PC-9 (cell line): ENCODE results near the gene COL15A1. TPM values are rescaled to one million over a fixed set of nuclear protein-coding genes. Genes with fewer than 3 reads are reported as not detected.

Experiments
- BruUV-seq: library from RNA; stranded (reverse); fragments of 400-500 nt; replicated peaks from 2 replicates; lab custom pipeline; 2021; lab: Mats Ljungman, UMichigan
- CTCF ChIA-PET: fragments of 300-600 bp; sonication (Branson Sonifier 250); formaldehyde crosslinking; loops from one replicate; lab custom pipeline; 2022; ENCODE audit warnings: antibody characterized with exemption; lab: Charles Lee
- POLR2A ChIA-PET: fragments of 300-600 bp; sonication (Branson Sonifier 250); formaldehyde crosslinking; loops from one replicate; lab custom pipeline; 2022; ENCODE audit warnings: antibody characterized with exemption; ENCODE audit not compliant: unreplicated experiment; lab: Charles Lee
- DNase-seq, 2 experiments: peaks; one replicate each; pipeline versions ENCODE4 v3.0.0 to v3.0.0-alpha.2; 2015 to 2022; ENCODE audit warnings: mixed read lengths in 1 of 2
- H2AFZ ChIP-seq: fragments of 200-600 bp; sonication (generic); 2 replicates; pipeline ENCODE4 v1.8.1; 2017; ENCODE audit warnings: antibody characterized with exemption
- H3F3A ChIP-seq: fragments of 200-600 bp; sonication (generic); 2 replicates; pipeline ENCODE4 v1.8.1; 2017; ENCODE audit warnings: antibody characterized with exemption, mild to moderate bottlenecking, low read depth; ENCODE audit not compliant: insufficient read depth
- H3K27ac ChIP-seq: fragments of 200-600 bp; sonication (generic); 2 replicates; pipeline ENCODE4 v1.6.1; 2016; ENCODE audit warnings: mixed run types
- H3K27me3 ChIP-seq: fragments of 200-600 bp; sonication (generic); 2 replicates; pipeline ENCODE4 v1.6.1; 2016; ENCODE audit warnings: low read depth, mixed run types; ENCODE audit not compliant: insufficient read depth
- H3K36me3 ChIP-seq: fragments of 200-600 bp; sonication (generic); 2 replicates; pipeline ENCODE4 v1.6.1; 2016; ENCODE audit warnings: low read depth, mixed run types
- H3K4me1 ChIP-seq: fragments of 200-600 bp; sonication (generic); replicated peaks from 2 replicates; pipeline ENCODE4 v1.6.1; 2016; ENCODE audit warnings: mixed run types; ENCODE audit not compliant: insufficient read depth
- H3K4me2 ChIP-seq: fragments of 200-600 bp; sonication (generic); 2 replicates; pipeline ENCODE4 v1.6.1; 2017; ENCODE audit warnings: mixed run types
- H3K4me3 ChIP-seq: fragments of 200-600 bp; sonication (generic); 2 replicates; pipeline ENCODE4 v1.6.1; 2016; ENCODE audit warnings: mixed run types
- H3K79me2 ChIP-seq: fragments of 200-600 bp; sonication (generic); 2 replicates; pipeline ENCODE4 v1.6.1; 2017; ENCODE audit warnings: low read depth, mixed run types
- H3K9me2 ChIP-seq: fragments of 200-600 bp; sonication (generic); 2 replicates; pipeline ENCODE4 v1.8.1; 2017; ENCODE audit warnings: mild to moderate bottlenecking; ENCODE audit not compliant: insufficient read depth
- H3K9me3 ChIP-seq: fragments of 200-600 bp; sonication (generic); 2 replicates; pipeline ENCODE4 v1.8.1; 2016; ENCODE audit warnings: low read depth; ENCODE audit not compliant: insufficient read depth
- H4K20me1 ChIP-seq: fragments of 200-600 bp; sonication (generic); 2 replicates; pipeline ENCODE4 v1.8.1; 2017; ENCODE audit not compliant: insufficient read depth
- CTCF ChIP-seq: fragments of 200-600 bp; sonication (generic); conservative IDR thresholded peaks from 2 replicates; pipeline ENCODE4 v1.6.1; 2017; ENCODE audit warnings: mixed run types, antibody characterized with exemption, mild to moderate bottlenecking, moderate library complexity
- EZH2 ChIP-seq: fragments of 200-600 bp; sonication (generic); IDR thresholded peaks from 2 replicates; pipeline ENCODE4 v1.8.0; 2017; ENCODE audit warnings: antibody characterized with exemption, low read depth
- intact Hi-C: fragments of 100-400 bp; cut with micrococcal nuclease; formaldehyde crosslinking; loops from one replicate; pipeline ENCODE4 v1.10.0; 2022; ENCODE audit not compliant: unreplicated experiment
- total RNA-seq: library from RNA; stranded (reverse); gene quantifications from 2 replicates; pipeline ENCODE4 v1.2.3, GENCODE V29; 2021

The COL15A1 gene
- total RNA-seq, 1 experiment from 2014 or later = not detected

GRCh38 chr9:98977246-98977714 is 33.6 kb downstream of the COL15A1 start:
- POLR2A ChIA-PET = no interaction called here
- no peak overlapping the region for H3K27ac ChIP-seq

GRCh38 chr9:98977813-98978212 is 34.1 kb downstream of the COL15A1 start:
- ChIA-PET POLR2A (no interaction called here), CTCF (interaction anchor here (0.6 kb wide), 1 partner anchor 21 kb away, joined by 3 read pairs; no protein-coding TSS in a partner anchor)
- no TSS peak for BruUV-seq

More at GRCh38 chr9:98977246-98977714, 33.6 kb downstream of the COL15A1 start:
- Histone ChIP-seq H3K4me1 (0 out of 2 replicates have a peak, but pooled peaks cover 3% of the 10 kb centered on the region), H4K20me1 (no peaks in the 10 kb centered on the region), H3K79me2 (no peaks in the 10 kb centered on the region), H3K36me3 (no peaks in the 10 kb centered on the region), H3K4me3 (no peak overlapping the region), H3K27me3 (no peaks in the 10 kb centered on the region), H3K9me2 (no peaks in the 10 kb centered on the region), H2AFZ (no peak overlapping the region), H3K4me2 (no peak overlapping the region), H3F3A (no peaks in the 10 kb centered on the region), H3K9me3 (no peaks in the 10 kb centered on the region)
- no peak for TF ChIP-seq EZH2
- no peak for TF ChIP-seq CTCF
- BruUV-seq = no TSS peak
- intact Hi-C loops = loop anchor here (5.0 kb wide), 1 partner anchor 105 kb away; no protein-coding TSS in a partner anchor
- no peak for DNase-seq
- CTCF ChIA-PET = interaction anchor here (0.6 kb wide), 1 partner anchor 21 kb away, joined by 3 read pairs; no protein-coding TSS in a partner anchor

GRCh38 chr9:98978231-98978681 is 34.5 kb downstream of the COL15A1 start:
- Histone ChIP-seq H3K9me2 (no peaks in the 10 kb centered on the region), H3K36me3 (no peaks in the 10 kb centered on the region), H3K79me2 (no peaks in the 10 kb centered on the region), H3K27me3 (no peaks in the 10 kb centered on the region), H2AFZ (no peak overlapping the region), H3K9me3 (no peaks in the 10 kb centered on the region), H3K4me3 (no peak overlapping the region), H3K4me1 (0 out of 2 replicates have a peak, but pooled peaks cover 3% of the 10 kb centered on the region), H3K4me2 (no peak overlapping the region), H3F3A (no peaks in the 10 kb centered on the region), H4K20me1 (no peaks in the 10 kb centered on the region), H3K27ac (no peak overlapping the region)
- POLR2A ChIA-PET = no interaction called here
- BruUV-seq = no TSS peak
- intact Hi-C loops = loop anchor here (5.0 kb wide), 1 partner anchor 106 kb away; no protein-coding TSS in a partner anchor
- DNase-seq = no peak
- CTCF ChIA-PET = interaction anchor here (0.6 kb wide), 1 partner anchor 172 kb away, joined by 3 read pairs; no protein-coding TSS in a partner anchor
- TF ChIP-seq EZH2 (no peak), CTCF (no peak)

More at GRCh38 chr9:98977813-98978212, 34.1 kb downstream of the COL15A1 start:
- no peaks in the 10 kb centered on the region for H3K36me3 ChIP-seq
- DNase-seq = no peak
- H4K20me1 ChIP-seq = no peaks in the 10 kb centered on the region
- intact Hi-C loops = loop anchor here (5.0 kb wide), 1 partner anchor 106 kb away; no protein-coding TSS in a partner anchor
- H3K27ac ChIP-seq = no peak overlapping the region
- H2AFZ ChIP-seq = no peak overlapping the region
- H3K4me3 ChIP-seq = no peak overlapping the region
- TF ChIP-seq CTCF (no peak), EZH2 (no peak)
- no peaks in the 10 kb centered on the region for H3F3A ChIP-seq
- H3K79me2 ChIP-seq = no peaks in the 10 kb centered on the region
- H3K9me2 ChIP-seq = no peaks in the 10 kb centered on the region
- H3K4me1 ChIP-seq = 0 out of 2 replicates have a peak, but pooled peaks cover 3% of the 10 kb centered on the region
- no peak overlapping the region for H3K4me2 ChIP-seq
- H3K27me3 ChIP-seq = no peaks in the 10 kb centered on the region
- H3K9me3 ChIP-seq = no peaks in the 10 kb centered on the region
